Ovary (tissue), 9 donors: ENCODE data around the gene P2RY11. TPM values are rescaled to one million over a fixed set of nuclear protein-coding genes. Genes with fewer than 3 reads are reported as not detected.

Experiments
- DNase-seq, 5 donors: peaks; one replicate each; pipeline ENCODE4 v3.0.0-alpha.2; 2019 to 2020
- H3K27ac ChIP-seq, 2 donors: fragments of 200-600 bp; one replicate each; pipeline versions ENCODE4 v1.5.1 to v1.8.0; 2019 to 2022
- H3K27me3 ChIP-seq: fragments of 200-600 bp; one replicate; pipeline ENCODE4 v1.8.0; 2022
- H3K36me3 ChIP-seq: fragments of 200-600 bp; sonication (generic); one replicate; pipeline ENCODE4 v1.5.1; 2019
- H3K4me1 ChIP-seq: one replicate; pipeline ENCODE4 v1.8.1; 2013; ENCODE audit warnings: mild to moderate bottlenecking, moderate library complexity; ENCODE audit not compliant: insufficient read depth
- H3K4me3 ChIP-seq: fragments of 200-600 bp; sonication (generic); one replicate; pipeline ENCODE4 v1.5.1; 2017
- H3K9me3 ChIP-seq, 2 donors: fragments of 200-600 bp in 1 of 2; sonication (generic) in 1 of 2; one replicate each; pipeline versions ENCODE4 v1.5.1 to v1.8.1; 2013 to 2019; ENCODE audit warnings: mild to moderate bottlenecking in 1 of 2, moderate library complexity in 1 of 2
- EP300 ChIP-seq: sonication (generic); formaldehyde crosslinking; IDR thresholded peaks from one replicate; pipeline ENCODE4 v1.6.1; 2017; ENCODE audit warnings: antibody characterized with exemption
- POLR2A ChIP-seq: fragments of 450-650 bp; IDR thresholded peaks from one replicate; pipeline ENCODE4 v1.6.1; 2017; ENCODE audit warnings: antibody characterized with exemption, mild to moderate bottlenecking, moderate library complexity
- WGBS, 3 donors: extraction: QIAGEN DNeasy Blood & Tissue Kit in 1 of 3; methylation state at CpG; one replicate each; pipeline versions ENCODE4 v1.1.5 to v1.1.7; 2013 to 2017; 5-methylcytosine and 5-hydroxymethylcytosine counted together
- intact Hi-C, 4 donors: fragments of 100-400 bp; cut with DNase I; formaldehyde crosslinking; loops; one replicate each; pipeline versions ENCODE4 v1.11.0 to v1.15.1; 2022 to 2023
- polyA plus RNA-seq, 2 donors: library from polyadenylated mRNA; stranded (reverse); fragments of 200-250 nt in 1 of 2; fragments of 350-450 nt in 1 of 2; fragmentation: Illumina TruSeq in 1 of 2; extraction: RNeasy Lipid Tissue Mini Kit (QIAGEN cat#74804) in 1 of 2; gene quantifications; one replicate each; pipeline ENCODE4 v1.2.3, GENCODE V29; 2013 to 2014
- total RNA-seq, 7 donors: library from RNA; depleted of rRNA in 2 of 7; stranded (reverse); fragments of >200 nt in 2 of 7; fragmentation: NEBNext Ultra II Directional in 3 of 7; extraction: Animal tissue kit (Norgen Biotek cat#: 25700) in 3 of 7; gene quantifications; one replicate each; pipeline versions ENCODE4 v1.1.0 to v1.2.4, GENCODE V29; 2016 to 2023
- TF ChIP-seq, protein P1 (sequence below), 3 donors: fragments of 450-650 bp in 2 of 3; fragments of 200-600 bp in 1 of 3; IDR thresholded peaks; one replicate each; pipeline versions ENCODE4 v1.5.1 to v1.8.0; 2016 to 2022; ENCODE audit warnings: antibody characterized with exemption in 3 of 3, mild to moderate bottlenecking in 1 of 3
- donor health status: DM: no; HTN: no; CAD: no; lungs with moderate emphysema.
- donor health status: DM: no; HTN: no; CAD: no.
- donor health status: Bipolar disorder and iron deficiency.
- donor health status: DM: yes; HTN: yes; CAD: no.
- donor health status: DM: no; HTN: no; CAD: no.
- donor health status: DM: yes; HTN: yes; CAD: no.

The P2RY11 gene
- total and polyA plus RNA-seq, 9 donors: 2.1 to 18.5 (median 12.8) TPM

DNA sequence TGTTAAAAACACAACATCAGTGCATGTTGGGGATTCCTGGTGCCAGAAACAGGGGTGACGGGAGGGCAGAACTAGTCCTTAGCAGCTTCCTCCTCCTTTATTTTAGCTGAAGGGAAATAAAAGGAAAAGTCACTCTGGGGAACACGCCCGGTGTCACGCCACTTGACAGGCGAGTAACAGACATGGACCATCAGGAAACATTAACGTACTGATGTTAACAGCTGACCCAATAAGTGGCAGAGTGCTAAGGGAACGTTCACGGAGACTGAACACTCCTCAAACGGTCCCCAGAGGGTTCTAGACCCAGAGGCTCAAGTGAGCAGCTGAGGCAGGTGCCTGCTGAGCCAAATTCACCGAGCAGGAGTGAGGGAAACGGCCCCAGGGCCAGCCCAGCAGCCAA is 22.1 kb downstream of the P2RY11 start:
- Histone ChIP-seq H3K4me3 (no peak overlapping the region), H3K36me3 (peaks cover 2% of the 10 kb centered on the region), H3K27ac (no peak overlapping the region), H3K4me1 (no peaks in the 10 kb centered on the region), H3K9me3 (no peaks in the 10 kb centered on the region), H3K27me3 (no peaks in the 10 kb centered on the region)
- WGBS, 3 donors: 84 to 87% (median 86%) methylated on average over 11 of the region's 11 CpGs
- intact Hi-C loops: no loop called here
- TF ChIP-seq, protein P1, sequence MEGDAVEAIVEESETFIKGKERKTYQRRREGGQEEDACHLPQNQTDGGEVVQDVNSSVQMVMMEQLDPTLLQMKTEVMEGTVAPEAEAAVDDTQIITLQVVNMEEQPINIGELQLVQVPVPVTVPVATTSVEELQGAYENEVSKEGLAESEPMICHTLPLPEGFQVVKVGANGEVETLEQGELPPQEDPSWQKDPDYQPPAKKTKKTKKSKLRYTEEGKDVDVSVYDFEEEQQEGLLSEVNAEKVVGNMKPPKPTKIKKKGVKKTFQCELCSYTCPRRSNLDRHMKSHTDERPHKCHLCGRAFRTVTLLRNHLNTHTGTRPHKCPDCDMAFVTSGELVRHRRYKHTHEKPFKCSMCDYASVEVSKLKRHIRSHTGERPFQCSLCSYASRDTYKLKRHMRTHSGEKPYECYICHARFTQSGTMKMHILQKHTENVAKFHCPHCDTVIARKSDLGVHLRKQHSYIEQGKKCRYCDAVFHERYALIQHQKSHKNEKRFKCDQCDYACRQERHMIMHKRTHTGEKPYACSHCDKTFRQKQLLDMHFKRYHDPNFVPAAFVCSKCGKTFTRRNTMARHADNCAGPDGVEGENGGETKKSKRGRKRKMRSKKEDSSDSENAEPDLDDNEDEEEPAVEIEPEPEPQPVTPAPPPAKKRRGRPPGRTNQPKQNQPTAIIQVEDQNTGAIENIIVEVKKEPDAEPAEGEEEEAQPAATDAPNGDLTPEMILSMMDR (IDR thresholded peaks at IDR 0.05): no peak
- TF ChIP-seq EP300: no peak
- no peak for TF ChIP-seq POLR2A
- no peak for DNase-seq

- no peaks in the 10 kb centered on the region for H3K4me1 ChIP-seq
- TF ChIP-seq, protein P1 (IDR thresholded peaks at IDR 0.05): no peak
- intact Hi-C loops: no loop called here
- no peaks in the 10 kb centered on the region for H3K9me3 ChIP-seq
- no peak overlapping the region for H3K27ac ChIP-seq
- DNase-seq: no peak
- WGBS, 3 donors: 88 to 92% (median 89%) methylated on average over 9 of the region's 9 CpGs
- peaks cover 2% of the 10 kb centered on the region for H3K36me3 ChIP-seq
- no peak overlapping the region for H3K4me3 ChIP-seq
- no peaks in the 10 kb centered on the region for H3K27me3 ChIP-seq
Observed at GRCh38 chr19:10134040-10134439, 22.5 kb downstream of the P2RY11 start.

- Histone ChIP-seq H3K27ac (no peak overlapping the region), H3K4me3 (no peak overlapping the region), H3K4me1 (no peaks in the 10 kb centered on the region), H3K9me3 (no peaks in the 10 kb centered on the region), H3K27me3 (no peaks in the 10 kb centered on the region), H3K36me3 (peaks cover 2% of the 10 kb centered on the region)
- TF ChIP-seq, protein P1 (IDR thresholded peaks at IDR 0.05): no peak
- TF ChIP-seq POLR2A (no peak), EP300 (no peak)
- DNase-seq: no peak
- intact Hi-C loops: no loop called here
- 83 to 91% (median 88%) methylated on average over 37 to 39 of the region's 39 CpGs for WGBS, 3 donors
Observed at GRCh38 chr19:10135551-10136334, 24.2 kb downstream of the P2RY11 start.

DNA sequence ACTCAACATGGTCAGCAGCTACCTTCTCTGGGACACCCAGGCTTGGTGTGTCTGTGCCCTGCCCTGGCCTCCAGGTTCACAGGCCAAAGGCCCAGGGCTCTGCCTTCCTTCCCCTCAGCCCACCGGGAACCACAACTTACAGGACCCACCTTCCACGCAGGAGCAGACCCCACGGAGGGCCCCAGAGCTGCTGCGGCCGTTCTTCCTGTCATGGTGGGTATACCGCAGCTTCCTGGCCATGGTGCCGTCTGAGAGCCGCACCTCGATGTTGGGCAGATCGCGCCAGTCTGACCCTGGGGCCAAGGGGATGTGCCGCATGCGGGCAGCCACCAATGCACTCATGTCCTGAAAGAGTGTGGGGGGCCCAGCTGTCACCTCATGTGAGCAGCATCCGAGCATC is 25.4 kb downstream of the P2RY11 start:
- H3K4me1 ChIP-seq: no peaks in the 10 kb centered on the region
- H3K36me3 ChIP-seq: peaks cover 2% of the 10 kb centered on the region
- H3K4me3 ChIP-seq: no peak overlapping the region
- 93 to 98% (median 94%) methylated on average over 12 to 14 of the region's 14 CpGs for WGBS, 3 donors
- no peak overlapping the region for H3K27ac ChIP-seq
- no peaks in the 10 kb centered on the region for H3K9me3 ChIP-seq
- TF ChIP-seq, protein P1 (IDR thresholded peaks at IDR 0.05): no peak
- TF ChIP-seq EP300: no peak
- TF ChIP-seq POLR2A: no peak
- no peaks in the 10 kb centered on the region for H3K27me3 ChIP-seq
- DNase-seq: no peak
- intact Hi-C loops: no loop called here
